ENCODE measurements around the gene NAA38. TPM values are rescaled to one million over a fixed set of nuclear protein-coding genes. Genes with fewer than 3 reads are reported as not detected.

Gene NAA38
- total and polyA plus RNA-seq, 2 donors from 2014 or later: 69.6 to 246 TPM

DNA sequence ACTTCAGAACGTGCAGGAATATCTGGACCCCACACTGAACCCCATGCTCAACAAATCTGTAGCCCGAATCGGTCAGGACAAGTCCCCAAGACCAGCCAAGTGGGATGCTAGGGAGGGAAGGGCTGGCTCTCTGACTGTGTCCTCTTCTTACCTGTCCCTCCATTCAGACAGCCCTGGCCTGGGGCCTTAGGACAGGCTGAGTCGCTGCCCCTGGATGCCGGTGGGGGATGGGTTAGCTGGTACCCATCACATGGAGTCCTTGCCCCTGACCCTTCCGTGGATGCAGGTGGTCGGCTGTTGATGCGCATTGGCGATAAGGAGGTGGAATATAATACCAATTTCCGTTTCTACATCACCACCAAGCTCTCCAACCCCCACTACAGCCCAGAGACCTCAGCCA is 39.3 kb downstream of the NAA38 start:
- Histone ChIP-seq H3K9me3 (ENCODE audit: control insufficient read depth in 2 of 3, insufficient read depth in 1 of 3, low read length in 3 of 3) (no peaks in the 10 kb centered on the region), H3K4me3 (ENCODE audit: low read length in 3 of 3) (no peak overlapping the region), H3K36me3 (ENCODE audit: control insufficient read depth in 2 of 3, insufficient read depth in 3 of 3, low read length in 3 of 3) (no peaks in the 10 kb centered on the region), H3K9ac (ENCODE audit: low read length in 3 of 3) (no peak overlapping the region), H3K4me1 (ENCODE audit: control insufficient read depth in 2 of 3, insufficient read depth in 2 of 3, low read depth in 1 of 3, low read length in 3 of 3) (no peaks in the 10 kb centered on the region), H3K27me3 (ENCODE audit: control insufficient read depth, insufficient read depth, low read length) (no peaks in the 10 kb centered on the region), H3K27ac (ENCODE audit: low read depth in 2 of 2, low read length in 2 of 2) (no peak overlapping the region)
- TF ChIP-seq, protein P1, sequence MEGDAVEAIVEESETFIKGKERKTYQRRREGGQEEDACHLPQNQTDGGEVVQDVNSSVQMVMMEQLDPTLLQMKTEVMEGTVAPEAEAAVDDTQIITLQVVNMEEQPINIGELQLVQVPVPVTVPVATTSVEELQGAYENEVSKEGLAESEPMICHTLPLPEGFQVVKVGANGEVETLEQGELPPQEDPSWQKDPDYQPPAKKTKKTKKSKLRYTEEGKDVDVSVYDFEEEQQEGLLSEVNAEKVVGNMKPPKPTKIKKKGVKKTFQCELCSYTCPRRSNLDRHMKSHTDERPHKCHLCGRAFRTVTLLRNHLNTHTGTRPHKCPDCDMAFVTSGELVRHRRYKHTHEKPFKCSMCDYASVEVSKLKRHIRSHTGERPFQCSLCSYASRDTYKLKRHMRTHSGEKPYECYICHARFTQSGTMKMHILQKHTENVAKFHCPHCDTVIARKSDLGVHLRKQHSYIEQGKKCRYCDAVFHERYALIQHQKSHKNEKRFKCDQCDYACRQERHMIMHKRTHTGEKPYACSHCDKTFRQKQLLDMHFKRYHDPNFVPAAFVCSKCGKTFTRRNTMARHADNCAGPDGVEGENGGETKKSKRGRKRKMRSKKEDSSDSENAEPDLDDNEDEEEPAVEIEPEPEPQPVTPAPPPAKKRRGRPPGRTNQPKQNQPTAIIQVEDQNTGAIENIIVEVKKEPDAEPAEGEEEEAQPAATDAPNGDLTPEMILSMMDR (IDR thresholded peaks at IDR 0.05; ENCODE audit: borderline replicate concordance, extremely low read depth, insufficient read depth): no peak
- FAIRE-seq (no peak), DNase-seq (no peak)
- intact Hi-C loops (cut with DNase I): no loop called here

DNA sequence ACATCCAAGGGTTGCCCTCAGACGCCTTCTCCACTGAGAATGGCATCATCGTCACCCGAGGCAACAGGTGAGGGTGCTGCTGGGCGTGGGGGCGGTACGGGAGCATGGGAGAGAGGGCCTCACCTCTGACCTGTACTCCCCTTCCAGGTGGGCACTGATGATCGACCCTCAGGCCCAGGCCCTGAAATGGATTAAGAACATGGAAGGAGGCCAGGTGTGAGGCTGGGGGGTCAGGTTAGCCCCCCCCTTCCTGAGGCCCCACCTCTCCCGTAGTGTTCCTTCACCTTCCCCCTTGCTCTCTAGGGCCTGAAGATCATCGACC is 39.8 kb downstream of the NAA38 start:
- Histone ChIP-seq H3K4me1 (ENCODE audit: control insufficient read depth in 2 of 3, insufficient read depth in 2 of 3, low read depth in 1 of 3, low read length in 3 of 3) (no peaks in the 10 kb centered on the region), H3K9me3 (ENCODE audit: control insufficient read depth in 2 of 3, insufficient read depth in 1 of 3, low read length in 3 of 3) (no peaks in the 10 kb centered on the region), H3K36me3 (ENCODE audit: control insufficient read depth in 2 of 3, insufficient read depth in 3 of 3, low read length in 3 of 3) (no peaks in the 10 kb centered on the region), H3K27me3 (ENCODE audit: control insufficient read depth, insufficient read depth, low read length) (no peaks in the 10 kb centered on the region), H3K27ac (ENCODE audit: low read depth in 2 of 2, low read length in 2 of 2) (no peak overlapping the region), H3K4me3 (ENCODE audit: low read length in 3 of 3) (no peak overlapping the region), H3K9ac (ENCODE audit: low read length in 3 of 3) (no peak overlapping the region)
- DNase-seq: no peak
- intact Hi-C loops (cut with DNase I): no loop called here
- TF ChIP-seq, protein P1 (IDR thresholded peaks at IDR 0.05; ENCODE audit: borderline replicate concordance, extremely low read depth, insufficient read depth): no peak
- FAIRE-seq: no peak

DNA sequence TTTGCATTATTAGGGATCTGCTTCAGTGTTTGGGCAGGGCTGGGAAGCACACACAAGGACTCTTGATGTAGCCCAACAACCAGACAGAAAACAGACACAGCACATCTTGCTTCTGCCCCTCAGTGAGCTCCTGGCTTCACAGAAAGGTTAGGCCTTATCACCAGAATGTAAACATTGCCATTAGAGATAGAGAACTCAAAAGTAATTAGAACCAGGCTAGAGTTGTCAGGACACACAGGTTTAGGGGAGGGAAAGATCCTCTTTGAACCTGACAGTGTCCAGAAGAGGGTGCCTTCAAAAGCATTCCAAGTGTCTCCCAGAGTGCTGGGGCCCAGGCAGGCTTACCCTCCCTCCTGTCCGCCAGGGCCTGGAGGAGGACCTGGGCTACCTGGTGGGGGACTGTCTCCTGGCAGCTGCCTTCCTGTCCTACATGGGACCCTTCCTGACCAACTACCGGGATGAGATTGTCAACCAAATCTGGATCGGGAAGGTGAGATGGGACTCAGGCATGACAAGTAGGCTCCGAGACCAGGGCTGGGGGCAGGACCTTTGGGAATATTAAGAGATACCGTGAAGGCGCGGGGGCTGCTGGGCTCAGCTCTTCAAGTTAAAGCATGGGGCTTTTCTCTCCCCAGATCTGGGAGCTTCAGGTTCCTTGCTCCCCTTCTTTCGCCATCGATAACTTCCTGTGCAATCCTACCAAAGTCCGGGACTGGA is 40.3 kb downstream of the NAA38 start:
- intact Hi-C loops (cut with DNase I): no loop called here

More for the DNA sequence above, 40.3 kb downstream of the NAA38 start:
- no peaks in the 10 kb centered on the region for H3K4me1 ChIP-seq (ENCODE audit: control insufficient read depth in 2 of 3, insufficient read depth in 2 of 3, low read depth in 1 of 3, low read length in 3 of 3)
- no peaks in the 10 kb centered on the region for H3K9me3 ChIP-seq (ENCODE audit: control insufficient read depth in 2 of 3, insufficient read depth in 1 of 3, low read length in 3 of 3)
- no peaks in the 10 kb centered on the region for H3K36me3 ChIP-seq (ENCODE audit: control insufficient read depth in 2 of 3, insufficient read depth in 3 of 3, low read length in 3 of 3)
- no peak for FAIRE-seq
- no peak overlapping the region for H3K27ac ChIP-seq (ENCODE audit: low read depth in 2 of 2, low read length in 2 of 2)
- DNase-seq: no peak
- H3K9ac ChIP-seq (ENCODE audit: low read length in 3 of 3): no peak overlapping the region
- no peaks in the 10 kb centered on the region for H3K27me3 ChIP-seq (ENCODE audit: control insufficient read depth, insufficient read depth, low read length)
- no peak overlapping the region for H3K4me3 ChIP-seq (ENCODE audit: low read length in 3 of 3)
- TF ChIP-seq, protein P1 (IDR thresholded peaks at IDR 0.05; ENCODE audit: borderline replicate concordance, extremely low read depth, insufficient read depth): no peak

Measured in kidney (tissue), 14 donors.